ENCODE data around the gene FBXW7.
"Not testable (repeated sequence)": the region's sequence is repeated elsewhere in the genome, so short reads cannot be mapped to it uniquely, and the experiment has no call there.

FBXW7 gene

DNA sequence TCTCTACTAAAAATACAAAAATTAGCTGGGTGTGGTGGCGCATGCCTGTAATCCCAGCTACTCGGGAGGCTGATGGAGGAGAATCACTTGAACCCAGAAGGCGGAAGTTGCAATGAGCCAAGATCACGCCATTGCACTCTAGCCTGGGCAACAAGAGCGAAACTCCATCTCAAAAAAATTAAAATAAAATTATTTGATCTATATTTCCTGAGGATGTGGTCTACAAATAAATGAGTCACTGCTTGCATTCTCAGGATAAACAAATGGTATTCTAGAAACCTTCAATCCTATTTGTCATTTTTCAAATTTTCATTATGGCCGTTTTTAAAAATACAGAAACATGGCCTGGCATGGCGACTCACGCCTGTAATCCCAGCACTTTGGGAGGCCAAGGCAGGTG lies 8.6 kb upstream of the FBXW7 start:
- DNase-seq = not testable (repeated sequence)

DNA sequence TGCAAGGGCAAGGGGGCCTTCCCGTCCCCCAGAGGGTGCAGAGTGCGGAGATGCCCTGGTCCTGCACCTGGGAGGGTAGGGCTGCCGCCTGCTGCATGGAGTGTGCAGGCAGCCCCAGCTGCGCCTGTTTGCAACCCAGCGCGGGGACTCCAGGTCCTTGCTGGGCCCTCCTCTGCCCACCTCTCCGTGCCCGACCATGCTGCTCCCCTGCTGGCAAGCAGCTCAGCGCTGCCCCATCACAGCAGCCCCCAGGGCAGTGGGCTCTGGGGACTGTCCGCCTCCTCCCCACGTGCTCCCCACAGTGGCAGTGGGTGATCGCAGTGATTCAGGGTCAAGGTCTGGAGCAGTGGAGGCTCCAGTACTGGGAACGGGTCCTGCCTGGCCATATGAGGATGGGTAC lies 5.0 kb upstream of the FBXW7 start:
- no peak for DNase-seq

DNA sequence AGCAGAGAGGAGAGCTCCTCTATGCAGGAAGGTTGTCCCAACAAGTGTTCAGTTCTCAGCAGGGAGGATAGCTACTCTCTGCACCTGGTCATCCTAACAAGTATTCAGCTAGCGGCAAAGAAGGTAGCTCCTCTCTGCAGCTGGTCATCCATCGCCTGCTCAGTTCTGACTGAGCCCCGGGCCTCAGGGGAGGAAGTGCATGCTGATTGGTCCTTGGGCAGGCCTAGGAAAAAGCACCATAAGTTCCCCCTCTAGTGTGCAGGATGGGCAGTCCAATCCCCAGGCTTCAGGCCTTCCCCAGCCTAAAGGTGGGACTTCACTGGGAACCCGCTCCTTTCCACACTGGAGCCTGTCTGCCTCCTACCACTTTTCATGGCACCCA lies 4.4 kb upstream of the FBXW7 start:
- DNase-seq = no peak

DNA sequence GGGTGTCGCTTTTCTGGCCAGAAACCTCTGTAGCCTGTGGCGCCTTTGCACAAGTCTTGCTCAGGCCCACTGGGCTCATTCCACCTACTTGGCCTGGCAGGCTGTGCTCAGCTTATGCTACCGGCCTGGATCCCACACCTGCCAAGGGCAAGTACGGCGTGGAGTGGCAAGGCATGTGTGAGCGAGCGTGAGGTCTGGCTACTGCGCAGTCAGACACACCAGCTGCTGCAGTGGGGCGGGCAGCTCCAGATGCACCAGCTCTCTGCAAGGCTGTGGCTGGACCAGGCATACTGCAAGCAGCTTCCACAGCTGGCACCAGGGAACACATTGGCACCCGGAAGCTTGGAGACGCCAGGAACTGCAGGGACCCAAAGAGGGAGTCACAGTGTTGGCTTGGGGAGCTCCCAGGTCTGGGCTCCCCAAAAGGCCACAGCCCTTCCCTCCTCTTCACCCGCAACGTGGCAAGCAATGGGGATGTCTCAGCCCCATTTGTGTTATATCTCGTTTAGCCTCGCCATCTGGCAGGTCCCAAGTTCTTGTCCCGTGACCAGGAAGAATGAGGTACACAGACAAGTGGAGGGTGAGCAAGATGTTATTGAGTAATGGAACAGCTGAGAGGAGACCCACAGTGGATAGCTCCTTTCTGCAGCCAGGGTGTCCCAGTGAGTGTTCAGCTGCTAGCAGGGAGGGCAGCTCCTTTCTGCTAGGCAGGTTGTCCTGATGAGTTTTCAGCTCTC lies 3.8 kb upstream of the FBXW7 start:
- DNase-seq = no peak

DNA sequence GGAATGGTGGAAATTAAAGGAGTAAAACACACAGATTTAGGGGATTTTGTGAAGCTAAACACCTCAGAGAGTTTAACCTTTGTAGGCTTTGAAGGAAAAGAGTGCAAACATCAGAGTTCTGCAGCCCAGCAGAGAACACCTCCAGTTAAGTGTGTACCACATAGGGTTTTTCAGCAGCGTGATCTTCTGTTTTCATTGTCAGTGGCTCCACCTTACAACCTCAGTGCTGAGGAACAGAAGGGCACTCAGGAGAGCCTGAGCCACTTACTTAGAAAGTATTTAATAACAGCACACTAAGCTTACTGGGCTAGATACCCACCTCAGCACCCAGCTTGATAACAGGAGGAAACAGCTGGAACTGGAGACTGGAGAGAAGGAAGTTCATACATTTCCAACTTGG lies 2.0 kb upstream of the FBXW7 start:
- DNase-seq = no peak

DNA sequence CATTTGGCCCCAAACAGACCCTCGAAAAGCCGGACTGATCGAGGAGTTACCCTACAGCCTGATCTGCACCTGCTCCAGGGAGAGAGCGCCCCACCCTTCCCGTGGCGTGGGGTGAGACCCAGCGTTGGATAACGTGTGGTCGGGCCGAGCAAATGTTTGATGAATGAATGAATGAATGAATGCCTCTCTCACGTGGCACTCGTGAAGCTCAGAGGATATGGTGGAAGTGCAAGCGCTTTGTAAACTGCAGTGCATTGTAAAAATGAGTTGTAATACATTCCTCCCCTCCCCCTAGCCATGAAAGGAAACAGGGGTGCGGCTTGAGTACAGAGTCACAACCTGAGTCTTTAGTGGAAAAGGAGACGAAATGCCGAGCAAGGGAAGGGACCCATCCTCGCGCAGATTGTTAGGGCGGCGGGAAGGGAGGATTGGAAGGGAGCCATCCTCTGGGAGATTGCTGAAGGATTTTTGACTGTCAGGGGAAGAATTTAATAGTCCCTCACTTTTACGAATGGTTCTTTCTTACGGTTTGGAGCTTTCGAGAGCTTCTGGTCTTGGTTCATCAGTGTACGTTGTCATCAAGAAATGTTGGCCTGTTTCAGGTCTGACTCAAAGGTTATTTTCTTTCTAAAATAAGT lies 772 bp upstream of the FBXW7 start:
- peak in 3 of 4 experiments; percentile 23 to 67 (median 63) for DNase-seq

DNA sequence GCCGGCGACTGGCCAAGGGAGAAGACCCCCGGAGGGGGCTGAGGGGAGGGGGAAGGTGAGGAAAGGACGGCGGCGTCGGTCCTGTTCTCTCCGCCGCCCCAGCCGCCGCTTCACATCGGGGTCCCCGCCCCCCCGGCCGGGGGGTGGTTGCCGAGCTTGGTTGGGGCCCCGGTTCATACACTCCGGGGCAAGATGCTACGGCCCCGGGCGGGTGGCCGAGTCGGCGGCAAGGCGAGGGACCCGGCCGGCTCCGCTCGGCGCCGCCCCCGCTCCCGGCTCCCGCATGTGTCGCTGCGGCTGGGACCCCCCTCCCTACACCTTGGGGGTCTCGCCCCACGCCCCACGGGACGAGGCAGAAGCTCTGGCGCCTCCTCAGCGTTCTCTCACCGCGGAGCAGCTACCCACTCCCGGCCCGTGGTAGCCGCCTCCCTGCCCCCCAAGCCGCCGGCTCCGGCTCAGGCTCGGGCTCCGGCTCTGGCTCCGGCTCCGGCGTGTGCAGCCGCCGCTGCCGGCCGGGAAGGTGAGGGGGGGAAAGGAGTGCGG lies 461 bp downstream of the FBXW7 start:
- DNase-seq = peak; percentile 5 to 44 (median 33)

DNA sequence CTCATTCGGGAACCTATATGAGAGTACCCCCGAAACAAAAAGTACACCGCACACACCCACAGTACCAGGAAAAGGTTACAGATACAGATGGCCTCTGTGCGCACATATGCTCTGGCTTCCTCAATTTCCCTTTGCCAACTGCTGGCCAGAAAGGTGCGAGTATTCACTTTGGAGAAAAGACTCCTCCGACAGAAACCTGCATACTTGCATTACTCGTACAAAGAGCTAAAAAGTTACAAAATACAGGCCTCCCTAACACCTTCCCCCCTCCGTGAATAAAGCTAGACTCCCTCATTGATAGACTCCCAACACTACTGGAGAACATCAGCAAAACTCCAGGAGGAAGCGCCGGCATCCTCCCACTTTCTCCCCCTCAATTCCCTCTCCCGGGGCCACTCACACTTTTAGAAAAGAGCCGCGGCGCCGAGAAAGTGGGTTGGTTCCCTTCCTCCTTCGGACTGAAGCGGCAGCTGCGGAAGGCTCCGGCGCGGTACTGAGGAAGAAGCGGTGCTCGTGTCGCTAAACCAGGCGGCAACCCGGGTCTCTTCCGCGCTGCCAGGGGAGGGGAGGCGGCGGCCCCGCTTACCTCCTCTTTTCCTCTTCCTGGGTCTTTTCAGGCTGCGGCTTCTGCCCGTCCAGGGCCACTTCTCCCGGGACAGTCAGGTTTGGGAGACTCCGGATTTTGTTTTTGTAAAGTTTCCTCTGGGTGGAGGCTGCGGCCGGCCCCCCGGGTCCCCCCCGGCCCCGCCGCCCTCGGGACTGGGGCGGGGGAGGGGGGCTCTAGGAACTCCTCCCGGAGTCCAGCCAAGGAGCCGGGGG lies 1.1 kb downstream of the FBXW7 start:
- DNase-seq = peak; percentile 6 to 53 (median 24)

DNA sequence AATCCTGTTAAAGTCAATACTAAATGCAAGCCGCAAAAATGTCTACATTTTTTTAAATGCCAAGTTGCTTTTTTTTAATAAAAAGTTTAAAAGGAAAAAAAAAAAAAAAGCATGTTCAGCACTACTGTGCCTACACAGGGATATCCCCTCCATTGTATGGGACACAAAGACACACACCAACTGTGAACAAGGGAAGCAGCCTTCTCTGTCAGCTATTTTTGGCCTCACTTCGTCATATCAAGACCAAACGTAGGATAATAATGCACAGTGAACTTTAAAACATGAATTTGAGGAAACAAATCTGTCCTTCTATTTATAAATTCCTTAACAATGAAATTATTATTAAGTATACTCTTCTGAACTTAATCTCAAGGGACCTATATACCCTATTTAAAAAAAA lies 4.4 kb downstream of the FBXW7 start:
- DNase-seq = no peak

DNA sequence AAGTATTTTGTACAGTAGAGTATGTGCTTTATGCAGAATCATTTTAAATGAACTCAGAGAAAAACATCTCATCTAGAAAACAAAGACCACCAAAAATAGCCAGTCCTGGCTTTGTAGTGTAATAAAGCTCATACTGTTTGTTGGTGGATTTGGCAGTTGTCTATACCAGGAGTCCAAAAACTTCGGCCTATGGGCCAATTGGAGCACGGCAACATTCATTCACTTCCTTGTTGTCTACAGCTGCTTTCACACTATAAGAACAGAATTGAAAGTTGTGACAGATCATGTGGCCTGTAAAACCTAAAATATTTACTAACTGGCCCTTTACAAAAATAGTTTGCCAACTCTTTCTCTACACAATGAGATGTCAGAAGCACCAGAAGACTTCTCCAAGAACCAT lies 5.3 kb downstream of the FBXW7 start:
- no peak for DNase-seq

DNA sequence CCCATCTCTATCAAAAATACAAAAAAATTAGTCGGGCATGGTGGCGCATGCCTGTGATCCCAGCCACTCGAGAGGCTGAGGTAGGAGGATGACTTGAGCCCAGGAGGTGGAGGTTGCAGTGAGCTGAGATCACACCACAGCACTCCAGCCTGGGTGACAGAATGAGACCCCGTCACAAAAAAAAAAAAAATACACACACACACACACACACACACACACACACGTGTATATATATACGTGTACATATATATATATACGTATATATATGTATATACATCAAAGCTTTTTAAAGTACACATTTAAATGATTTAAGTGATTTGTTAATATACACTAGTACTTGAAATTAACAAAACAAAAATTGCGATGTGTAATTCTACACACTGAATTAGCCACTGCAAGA lies 6.0 kb downstream of the FBXW7 start:
- no peak for DNase-seq

DNA sequence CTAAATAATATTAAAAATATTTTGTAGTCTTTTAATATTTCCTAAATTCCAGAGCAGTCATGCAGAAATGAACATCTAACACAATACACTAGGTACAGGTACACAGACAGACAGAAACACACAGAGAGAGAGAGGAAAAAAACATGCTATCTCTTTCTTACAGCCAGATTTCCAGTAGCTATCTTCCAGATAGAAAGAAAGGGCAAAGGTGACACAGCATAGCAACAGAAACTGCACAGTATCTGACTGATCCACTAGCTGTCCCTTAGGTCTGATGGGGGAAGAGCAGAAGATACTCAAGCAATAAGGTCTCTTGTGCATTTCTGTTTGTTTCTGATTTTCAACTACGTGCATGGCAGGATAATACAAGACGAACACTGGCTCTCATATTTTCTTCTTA lies 7.8 kb downstream of the FBXW7 start:
- no peak for DNase-seq

DNA sequence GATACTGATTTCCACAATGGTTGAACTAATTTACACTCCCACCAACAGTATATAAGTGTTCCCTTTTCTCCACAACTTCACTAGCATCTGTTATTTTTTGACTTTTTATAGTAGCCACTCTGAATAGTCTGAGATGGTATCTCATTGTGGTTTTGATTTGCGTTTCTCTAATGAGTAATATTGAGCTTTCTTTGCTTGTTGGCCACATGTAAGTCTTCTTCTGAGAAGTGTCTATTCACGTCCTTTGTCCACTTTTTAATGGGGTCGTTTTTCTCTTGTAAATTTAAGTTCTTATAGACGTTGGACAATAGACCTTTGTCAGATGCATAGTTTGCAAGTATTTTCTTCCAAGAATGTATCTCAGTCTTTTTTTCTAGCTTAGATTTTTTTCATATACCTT lies 10.0 kb downstream of the FBXW7 start:
- DNase-seq = no peak

DNA sequence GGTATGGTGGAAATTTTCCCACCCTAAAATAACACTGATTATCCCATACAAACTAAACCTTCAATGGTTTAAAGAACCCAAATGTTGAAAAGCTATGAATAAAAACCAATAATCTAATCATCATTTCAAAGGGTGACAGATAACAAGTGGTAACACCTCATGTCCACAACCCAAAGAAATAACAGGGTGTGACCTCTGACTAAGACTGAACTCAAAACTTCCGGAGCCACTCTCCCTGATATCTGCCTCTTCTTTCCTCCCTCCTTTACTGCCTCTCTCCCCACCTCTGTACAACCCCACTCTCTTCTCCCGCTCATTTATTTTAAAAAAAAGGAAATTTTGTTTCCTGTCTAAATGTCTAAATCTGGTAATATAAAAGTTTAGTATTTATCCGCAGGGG lies 11.5 kb downstream of the FBXW7 start:
- no peak for DNase-seq

DNA sequence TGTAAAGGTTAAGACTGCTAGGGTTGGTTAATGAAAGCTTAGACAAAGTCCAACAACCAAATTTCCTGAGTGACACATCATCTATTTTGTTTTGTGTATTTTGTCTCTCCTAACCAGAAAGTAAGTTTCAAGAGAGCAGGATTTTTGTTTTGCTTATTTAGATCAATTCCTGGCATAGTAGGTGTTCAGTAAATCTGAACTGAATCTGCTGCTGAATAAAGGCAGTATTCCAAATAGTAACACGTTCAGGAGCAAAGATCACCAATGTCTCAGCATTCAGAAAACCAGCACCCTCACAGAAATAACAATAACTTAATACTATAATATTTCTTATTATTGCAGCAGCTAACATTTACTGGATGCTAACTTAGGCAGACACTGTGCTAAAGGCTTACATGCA lies 12.2 kb downstream of the FBXW7 start:
- DNase-seq = no peak

DNA sequence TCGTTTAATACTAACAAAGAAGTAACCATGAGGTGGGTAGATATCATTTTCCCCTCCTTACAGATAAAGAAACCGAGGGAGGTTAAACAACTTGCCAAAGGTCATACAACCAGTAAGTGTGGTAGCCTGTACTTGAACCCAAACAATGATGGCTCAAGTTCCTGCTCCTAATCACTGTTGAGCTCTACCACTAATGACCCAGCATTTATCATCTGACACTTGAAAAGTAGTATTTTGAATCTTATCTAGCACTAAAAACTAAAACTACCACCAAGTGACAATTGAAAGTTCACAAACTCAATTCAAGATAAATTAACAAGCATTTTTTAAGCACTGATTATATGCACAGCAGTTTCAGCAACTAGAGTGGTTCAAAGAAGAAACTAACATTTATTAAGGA lies 13.1 kb downstream of the FBXW7 start:
- no peak for DNase-seq

DNA sequence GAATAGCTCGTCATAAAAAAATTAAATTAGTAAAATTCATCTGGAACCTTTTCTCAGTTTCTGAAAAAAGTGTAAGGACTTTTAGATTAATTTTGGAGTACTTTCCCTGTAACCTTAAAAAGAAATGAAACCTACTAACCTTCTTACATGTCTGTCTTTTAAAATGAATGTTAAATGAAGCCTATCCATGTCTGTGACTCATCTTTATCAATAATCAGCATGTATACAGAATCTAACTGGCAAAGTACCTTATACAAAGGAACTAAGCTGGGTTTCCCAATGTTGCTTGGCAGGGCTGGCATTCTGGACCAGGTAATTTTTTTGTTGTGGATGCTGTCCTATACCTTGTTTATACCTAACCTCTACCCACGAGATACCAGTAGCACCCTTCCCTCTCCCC lies 13.6 kb downstream of the FBXW7 start:
- DNase-seq = no peak

DNA sequence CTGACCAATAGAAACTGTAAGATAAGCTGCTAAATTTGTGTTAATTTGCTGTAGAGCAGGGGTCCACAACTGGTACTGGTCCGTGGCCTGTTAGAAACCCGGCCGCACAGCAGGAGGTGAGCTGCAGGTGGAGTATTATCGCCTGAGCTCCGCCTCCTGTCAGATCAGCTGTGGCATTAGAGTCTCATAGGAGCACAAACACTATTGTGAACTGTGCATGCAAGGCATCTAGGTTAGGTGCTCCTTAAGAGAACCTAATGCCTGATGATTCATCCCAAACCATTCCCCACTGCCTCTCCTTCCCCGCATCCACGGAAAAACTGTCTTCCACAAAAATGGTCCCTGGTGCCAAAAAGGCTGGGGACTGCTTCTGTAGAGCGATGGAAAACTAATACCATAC lies 19.7 kb downstream of the FBXW7 start:
- no peak for DNase-seq

DNA sequence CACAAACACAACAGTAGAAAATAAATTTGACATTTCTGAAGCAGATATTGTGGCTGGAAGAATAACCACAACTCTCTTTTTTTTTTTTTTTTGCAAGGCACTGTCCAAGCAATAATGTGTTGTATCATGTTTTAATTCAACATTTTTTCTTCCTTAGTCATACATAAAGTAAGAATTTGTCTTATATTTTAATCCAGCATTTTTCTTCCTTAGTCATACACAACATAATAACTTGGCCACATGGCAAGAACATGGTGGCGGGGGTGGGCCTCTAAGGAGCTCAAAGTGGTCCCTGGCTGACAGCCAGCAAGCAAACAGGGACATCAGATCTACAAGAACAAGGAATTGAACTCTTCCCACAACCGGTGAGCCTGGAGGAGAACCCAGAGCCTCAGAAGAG lies 20.2 kb downstream of the FBXW7 start:
- no peak for DNase-seq

DNA sequence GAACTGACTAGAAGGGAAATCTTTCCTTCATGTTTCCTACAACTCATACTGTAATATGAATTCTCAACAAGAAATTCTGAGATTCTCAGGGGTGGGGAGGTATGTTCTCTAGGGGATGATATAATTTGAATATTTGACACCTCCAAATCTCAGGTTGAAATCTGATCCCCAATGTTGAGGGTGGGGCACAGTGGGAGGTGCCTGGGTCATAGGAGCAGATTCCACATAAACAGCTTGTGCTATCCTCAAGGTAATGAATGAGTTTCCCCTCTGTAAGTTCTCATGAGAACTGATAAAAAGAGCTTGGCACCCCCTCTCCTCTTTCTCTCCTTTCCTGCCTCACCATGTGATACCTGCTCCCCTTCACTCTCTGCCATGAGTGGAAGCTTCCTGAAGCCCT lies 21.5 kb downstream of the FBXW7 start:
- no peak for DNase-seq

DNA sequence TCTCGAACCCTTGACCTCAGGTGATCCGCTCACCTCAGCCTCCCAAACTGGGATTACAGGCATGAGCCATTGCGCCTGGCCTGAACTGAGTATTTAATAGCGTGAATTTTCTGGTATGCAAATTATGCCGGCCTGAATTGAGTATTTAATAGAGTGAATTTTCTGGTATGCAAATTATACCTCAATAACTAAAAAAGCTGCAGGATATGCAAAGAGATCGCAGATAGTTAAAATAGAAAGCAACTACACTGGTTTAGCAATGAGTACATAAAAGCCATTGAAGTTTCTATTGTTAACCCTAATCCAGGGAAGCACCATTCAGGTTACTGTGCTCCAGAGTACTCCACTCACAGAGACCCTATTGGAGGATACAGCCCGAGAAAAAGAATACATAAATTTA lies 22.8 kb downstream of the FBXW7 start:
- no peak for DNase-seq

DNA sequence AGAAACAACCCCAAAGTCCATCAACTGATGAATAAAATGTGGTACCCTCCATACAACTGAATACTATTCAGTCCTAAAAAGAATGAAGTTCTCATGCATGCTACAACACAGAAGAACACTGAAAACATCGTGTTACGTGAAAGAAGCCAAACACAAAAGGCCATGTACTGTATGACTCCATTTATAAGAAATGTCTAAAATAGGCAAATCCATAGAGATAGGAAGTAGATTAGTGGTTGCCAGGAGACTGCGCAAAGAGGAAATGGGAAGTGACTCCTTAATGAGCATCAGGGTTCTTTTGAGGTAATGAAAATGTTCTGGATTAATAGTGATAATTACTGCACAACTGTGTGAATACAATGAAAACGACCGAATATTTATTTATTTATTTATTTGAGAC lies 23.4 kb downstream of the FBXW7 start:
- DNase-seq = no peak

DNA sequence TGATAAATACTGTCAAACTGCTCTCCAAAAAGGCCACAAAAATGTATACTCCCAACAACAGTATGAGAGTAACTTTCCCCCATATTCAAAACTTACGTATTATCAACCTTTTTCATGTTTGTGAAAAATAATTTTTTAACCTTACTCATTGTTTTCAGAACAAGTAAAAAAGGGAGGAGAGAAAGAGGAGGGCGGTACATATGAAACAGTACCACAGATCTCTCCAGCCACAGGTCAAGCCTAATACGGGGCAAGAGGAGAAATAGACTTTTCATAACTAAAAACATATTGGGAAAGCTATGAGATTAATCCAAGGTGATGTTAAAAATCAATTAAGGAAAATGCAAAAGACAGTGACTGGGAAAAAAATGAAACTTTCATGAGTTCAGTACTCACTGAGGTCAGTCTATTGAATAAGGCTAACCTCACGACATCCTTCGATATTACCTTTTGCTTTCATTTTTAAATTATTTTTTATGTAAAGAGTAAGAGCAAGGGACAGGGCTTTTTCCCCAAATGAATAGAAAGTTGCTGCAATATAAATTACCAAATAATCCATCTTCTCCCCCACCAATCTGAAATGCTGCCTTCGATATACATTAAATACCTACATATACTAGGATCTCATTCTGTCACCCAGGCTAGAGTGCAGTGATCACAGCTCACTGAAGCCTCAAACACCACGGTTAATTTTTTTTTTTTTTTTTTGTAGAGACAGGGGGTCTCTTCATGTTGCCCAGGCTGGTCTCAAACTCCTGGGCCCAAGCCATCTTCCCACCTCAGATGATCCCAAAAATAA lies 25.3 kb downstream of the FBXW7 start:
- no peak for DNase-seq

All from activated naive CD4-positive, alpha-beta T cell (primary cell).